Subcutaneous adipose tissue (tissue), 4 donors: ENCODE measurements around the gene CPXM2. TPM values are rescaled to one million over a fixed set of nuclear protein-coding genes. Genes with fewer than 3 reads are reported as not detected.

Experiments used
- CTCF ChIP-seq: fragments of 450-650 bp; IDR thresholded peaks from one replicate; pipeline ENCODE4 v1.5.1; 2016; ENCODE audit warnings: low read depth, mild to moderate bottlenecking, control low read depth, antibody characterized with exemption, moderate library complexity
- total RNA-seq, 4 donors: library from RNA; depleted of rRNA; stranded (reverse); fragments of >200 nt; gene quantifications; one replicate each; pipeline ENCODE4 v1.1.0, GENCODE V29; 2016

CPXM2 gene
- total RNA-seq, 4 donors from 2014 or later, result 4.4 to 11.7 (median 6.7) TPM

DNA sequence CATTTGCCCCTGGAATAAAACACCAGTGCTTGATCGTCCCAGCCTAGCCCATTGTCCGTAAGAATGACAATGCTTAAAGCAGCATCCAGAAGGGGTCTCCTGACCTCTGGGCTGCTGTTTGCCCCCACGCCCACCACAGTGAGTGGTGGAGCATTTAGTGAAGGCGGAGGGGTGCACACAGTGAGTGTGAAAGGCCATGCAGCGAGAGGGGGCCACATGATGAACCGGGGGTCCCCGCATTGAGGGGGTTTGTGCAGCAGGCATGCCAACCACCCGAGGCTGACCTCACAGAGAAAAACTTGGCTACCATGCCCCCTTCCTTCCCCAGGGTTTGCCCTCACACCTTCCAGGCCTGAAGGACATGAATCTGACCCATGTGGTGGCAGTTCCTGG is 28.4 kb downstream of the CPXM2 start:
- TF ChIP-seq CTCF, result no peak

- TF ChIP-seq CTCF, result no peak
Measured at GRCh38 chr10:123862421-123863182, 29.0 kb downstream of the CPXM2 start.

DNA sequence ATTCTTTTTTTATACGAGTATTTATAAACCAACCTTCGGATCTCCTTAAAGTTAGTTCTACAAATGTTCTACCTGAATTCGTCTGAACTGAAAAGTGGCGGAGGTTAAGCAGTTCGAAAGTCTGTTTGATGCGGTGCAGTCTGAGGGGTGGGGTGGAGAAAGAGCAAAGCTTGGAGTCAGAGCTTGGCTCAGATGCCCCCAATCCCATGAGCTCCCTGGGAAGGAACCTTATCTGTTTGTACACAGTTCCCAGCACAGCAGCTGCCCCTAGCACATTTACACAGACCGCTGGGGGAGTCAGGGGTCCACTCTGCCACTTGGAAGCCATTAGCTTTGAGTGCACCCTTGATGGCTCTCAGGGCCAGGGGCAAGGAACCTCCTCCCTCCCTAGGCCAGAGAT is 30.8 kb downstream of the CPXM2 start:
- no peak for TF ChIP-seq CTCF

GRCh38 chr10:123860209-123860608 is 31.4 kb downstream of the CPXM2 start:
- no peak for TF ChIP-seq CTCF

GRCh38 chr10:123859653-123860050 is 32.0 kb downstream of the CPXM2 start:
- no peak for TF ChIP-seq CTCF

DNA sequence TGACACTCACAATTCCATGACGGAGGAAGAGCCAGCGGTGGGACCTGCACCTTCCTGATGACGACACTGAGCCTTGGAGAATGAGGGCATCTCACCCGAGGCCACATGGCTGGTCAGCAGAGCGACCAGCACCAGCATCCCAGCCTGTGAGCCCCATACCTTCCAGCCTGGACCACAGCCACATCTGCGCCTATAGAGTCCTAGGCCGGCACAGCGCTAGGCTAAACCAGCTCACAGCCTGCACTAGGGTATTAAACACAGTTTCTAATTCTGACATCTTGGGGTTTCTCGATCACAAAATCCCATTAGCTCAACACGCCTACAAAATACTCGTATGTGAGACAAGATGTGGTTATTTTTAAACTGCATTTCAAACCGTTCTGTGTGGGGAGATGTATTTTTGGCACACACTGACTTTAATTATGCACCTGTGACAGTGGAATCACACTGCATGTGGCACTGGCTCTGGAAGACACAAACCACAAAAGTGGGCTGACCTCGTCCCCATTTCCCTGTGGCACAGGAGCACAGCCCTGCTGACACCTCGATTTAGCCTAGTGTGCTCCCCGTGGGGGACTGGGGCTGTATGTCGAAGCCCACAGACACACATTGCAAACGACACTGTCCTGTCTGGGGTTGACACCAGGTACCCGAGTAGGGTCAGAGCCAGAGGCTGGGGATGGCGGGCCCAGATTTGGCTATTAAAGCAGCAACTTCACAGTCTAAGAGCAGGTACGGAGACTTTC is 32.5 kb downstream of the CPXM2 start:
- TF ChIP-seq CTCF, result no peak

DNA sequence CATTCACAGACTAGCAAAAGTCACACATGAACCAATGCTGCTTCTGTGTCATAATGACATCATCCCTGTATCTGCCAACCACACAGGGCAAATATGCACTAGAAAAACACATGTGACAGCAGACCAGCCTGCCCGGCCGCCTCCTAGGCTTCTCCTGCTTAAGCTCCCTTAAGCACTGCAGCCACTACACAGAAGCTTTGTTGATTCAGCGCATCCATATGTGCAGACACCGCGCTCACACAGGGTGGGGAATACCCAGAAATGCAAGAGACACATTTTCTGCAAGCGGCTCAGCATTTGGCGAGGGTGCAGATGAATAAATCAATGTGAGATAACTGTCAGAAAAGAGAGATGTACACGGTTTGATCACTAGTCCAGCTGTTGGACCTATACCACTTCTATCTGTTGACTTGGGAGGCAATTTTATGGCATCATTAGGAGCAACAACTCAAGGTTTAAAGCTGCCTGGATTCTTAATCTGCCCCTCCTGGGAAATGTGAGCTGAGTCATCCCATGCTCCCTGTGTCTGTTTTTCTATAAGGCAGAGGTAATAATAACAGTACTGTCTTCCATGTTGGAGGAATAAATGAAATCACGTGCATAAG is 33.4 kb downstream of the CPXM2 start:
- TF ChIP-seq CTCF, result no peak
